SK-N-DZ (cell line): ENCODE results near the gene NBR1.
"Not testable (repeated sequence)": the region's sequence is repeated elsewhere in the genome, so short reads cannot be mapped to it uniquely, and the experiment has no call there.

Source experiments
- DNase-seq: peaks from one replicate; pipeline ENCODE4 v3.0.0-alpha.2; 2015; ENCODE audit warnings: low spot score

The NBR1 gene

GRCh38 chr17:43153197-43153835 is 17.7 kb upstream of the NBR1 start:
- not testable (repeated sequence) for DNase-seq

GRCh38 chr17:43155666-43156065 is 15.3 kb upstream of the NBR1 start:
- DNase-seq: no peak

GRCh38 chr17:43159232-43159631 is 11.8 kb upstream of the NBR1 start:
- DNase-seq: not testable (repeated sequence)

GRCh38 chr17:43159957-43160356 is 11.1 kb upstream of the NBR1 start:
- DNase-seq: not testable (repeated sequence)

- DNase-seq: not testable (repeated sequence)
Observed at GRCh38 chr17:43165971-43166370, 5.0 kb upstream of the NBR1 start.

- peak; percentile 26 for DNase-seq
Observed at GRCh38 chr17:43169561-43170139, 1.4 kb upstream of the NBR1 start.

- peak; percentile 96 for DNase-seq
Observed at GRCh38 chr17:43170140-43170765, 761 bp upstream of the NBR1 start.

GRCh38 chr17:43171586-43172487 is 823 bp downstream of the NBR1 start:
- DNase-seq: peak; percentile 44

GRCh38 chr17:43175213-43176118 is 4.5 kb downstream of the NBR1 start:
- no peak for DNase-seq

- DNase-seq: no peak
Observed at GRCh38 chr17:43176119-43176570, 5.1 kb downstream of the NBR1 start.

GRCh38 chr17:43183921-43184320 is 12.9 kb downstream of the NBR1 start:
- DNase-seq: no peak

GRCh38 chr17:43186656-43187055 is 15.6 kb downstream of the NBR1 start:
- not testable (repeated sequence) for DNase-seq

GRCh38 chr17:43193251-43193650 is 22.2 kb downstream of the NBR1 start:
- DNase-seq: no peak

GRCh38 chr17:43199633-43200032 is 28.6 kb downstream of the NBR1 start:
- DNase-seq: no peak

- DNase-seq: no peak
Observed at GRCh38 chr17:43200127-43200526, 29.1 kb downstream of the NBR1 start.

- not testable (repeated sequence) for DNase-seq
Observed at GRCh38 chr17:43203013-43203412, 32.0 kb downstream of the NBR1 start.

GRCh38 chr17:43210576-43210975 is 39.6 kb downstream of the NBR1 start:
- no peak for DNase-seq

GRCh38 chr17:43211123-43211479 is 40.1 kb downstream of the NBR1 start:
- no peak for DNase-seq

GRCh38 chr17:43211480-43212402 is 40.7 kb downstream of the NBR1 start, which contains the start of gene TMEM106A:
TMEM106A (plus strand) TSS chr17:43211875; CDS start chr17:43213042, 1,167 bp downstream.
- no peak for DNase-seq
